Neutrophil (primary cell): ENCODE results near the gene GSTA1.
"Not testable (repeated sequence)": the region's sequence is repeated elsewhere in the genome, so short reads cannot be mapped to it uniquely, and the experiment has no call there.

Source experiments
- H3K27ac ChIP-seq: fragments of 200-600 bp; sonication (generic); 2 replicates; pipeline ENCODE4 v1.5.1; 2016; ENCODE audit warnings: mild to moderate bottlenecking, moderate library complexity
- H3K27me3 ChIP-seq: fragments of 200-600 bp; sonication (generic); 2 replicates; pipeline ENCODE4 v1.6.0; 2016; ENCODE audit warnings: mild to moderate bottlenecking
- H3K36me3 ChIP-seq: fragments of 200-600 bp; sonication (generic); 2 replicates; pipeline ENCODE4 v1.5.1; 2017
- H3K4me1 ChIP-seq, 2 experiments: fragments of 200-600 bp in 1 of 2; sonication (generic) in 1 of 2; 1 replicate in 1 of 2; 2 replicates in 1 of 2; pipeline versions ENCODE4 v1.5.1 to v1.6.1; 2013 to 2016; ENCODE audit warnings: low read depth in 1 of 2, low read length in 1 of 2, mild to moderate bottlenecking in 1 of 2, moderate library complexity in 1 of 2; ENCODE audit not compliant: control insufficient read depth in 1 of 2, insufficient read depth in 1 of 2
- H3K4me3 ChIP-seq, 2 experiments: fragments of 200-600 bp in 1 of 2; sonication (generic) in 1 of 2; 1 replicate in 1 of 2; 2 replicates in 1 of 2; pipeline ENCODE4 v1.5.1; 2013 to 2016; ENCODE audit warnings: low read depth in 1 of 2, low read length in 1 of 2, mild to moderate bottlenecking in 1 of 2, moderate library complexity in 1 of 2
- H3K9me3 ChIP-seq: fragments of 200-600 bp; sonication (generic); 2 replicates; pipeline ENCODE4 v1.5.1; 2016
- CTCF ChIP-seq: fragments of 200-600 bp; sonication (generic); IDR thresholded peaks from 2 replicates; pipeline ENCODE4 v1.5.1; 2016; ENCODE audit warnings: antibody characterized with exemption

The GSTA1 gene

DNA sequence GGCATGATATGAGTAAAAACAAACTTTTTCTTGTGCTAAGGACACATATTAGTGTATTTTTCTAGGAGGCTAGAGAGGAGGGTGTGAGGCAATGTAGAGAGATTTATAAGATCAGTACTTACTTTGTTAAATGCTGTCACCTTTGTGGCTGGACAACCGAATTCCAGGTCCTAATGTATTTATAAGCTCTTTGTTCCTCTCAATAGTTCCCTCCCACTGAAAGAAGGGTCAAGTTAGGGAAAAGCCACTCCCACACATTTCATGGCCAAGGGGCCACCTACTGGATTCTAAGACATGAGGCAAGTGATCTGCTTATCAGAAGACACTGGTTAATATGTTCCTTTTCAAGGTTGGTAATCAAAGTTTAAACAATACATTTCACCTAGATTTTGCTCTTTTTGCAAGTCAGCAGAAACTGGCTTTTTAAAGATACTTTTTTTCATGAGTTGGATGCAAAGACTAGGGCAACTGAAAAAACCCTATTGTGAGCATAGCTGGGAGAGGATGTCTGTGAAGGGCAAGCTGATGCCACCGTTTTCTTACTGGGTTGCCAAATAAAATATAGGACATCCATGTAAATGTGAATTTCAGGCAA, 40.2 kb downstream of the GSTA1 start, which contains the start of gene GSTA2:
TSS of gene GSTA2 (minus strand) at position 154 of the 595 bp plus-strand sequence. CDS start 5,528 bp downstream, outside the sequence.
- H3K27me3 ChIP-seq, H3K27ac ChIP-seq: not testable (repeated sequence)

DNA sequence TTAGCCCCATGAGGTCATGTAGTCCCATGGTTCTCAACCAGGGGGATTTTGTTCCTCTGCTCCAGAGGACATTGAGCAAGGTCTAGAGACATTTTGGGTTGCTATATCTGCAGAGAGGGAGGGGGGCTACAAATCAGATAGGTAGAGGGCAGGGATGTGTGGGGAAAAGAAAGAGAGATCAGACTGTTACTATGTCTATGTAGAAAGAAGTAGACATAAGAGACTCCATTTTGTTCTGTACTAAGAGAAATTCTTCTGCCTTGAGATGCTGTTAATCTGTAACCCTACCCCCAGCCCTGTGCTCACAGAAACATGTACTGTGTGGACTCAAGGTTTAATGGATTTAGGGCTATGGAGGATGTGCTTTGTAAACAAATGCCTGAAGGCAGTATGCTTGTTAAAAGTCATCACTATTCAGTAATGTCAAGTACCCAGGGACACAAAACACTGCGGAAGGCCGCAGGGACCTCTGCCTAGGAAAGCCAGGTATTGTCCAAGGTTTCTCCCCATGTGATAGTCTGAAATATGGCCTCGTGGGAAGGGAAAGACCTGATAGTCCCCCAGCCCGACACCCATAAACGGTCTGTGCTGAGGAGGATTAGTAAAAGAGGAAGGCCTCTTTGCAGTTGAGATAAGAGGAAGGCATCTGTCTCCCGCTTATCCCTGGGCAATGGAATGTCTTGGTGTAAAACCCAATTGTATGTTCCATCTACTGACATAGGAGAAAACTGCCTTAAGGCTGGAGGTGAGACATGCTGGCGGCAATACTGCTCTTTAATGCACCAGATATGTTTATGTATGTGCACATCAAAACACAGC, 41.7 kb downstream of the GSTA1 start:
- H3K27ac ChIP-seq, H3K27me3 ChIP-seq, H3K9me3 ChIP-seq, H3K4me1 ChIP-seq, H3K36me3 ChIP-seq, H3K4me3 ChIP-seq: not testable (repeated sequence)

More for the DNA sequence above, 40.2 kb downstream of the GSTA1 start, which contains the start of gene GSTA2:
- not testable (repeated sequence) for H3K4me3 ChIP-seq, H3K9me3 ChIP-seq, H3K36me3 ChIP-seq, H3K4me1 ChIP-seq

- no peak overlapping the region for H3K27ac ChIP-seq
These were observed 43.4 kb downstream of the GSTA1 start for GRCh38 chr6:52760105-52760765.

DNA sequence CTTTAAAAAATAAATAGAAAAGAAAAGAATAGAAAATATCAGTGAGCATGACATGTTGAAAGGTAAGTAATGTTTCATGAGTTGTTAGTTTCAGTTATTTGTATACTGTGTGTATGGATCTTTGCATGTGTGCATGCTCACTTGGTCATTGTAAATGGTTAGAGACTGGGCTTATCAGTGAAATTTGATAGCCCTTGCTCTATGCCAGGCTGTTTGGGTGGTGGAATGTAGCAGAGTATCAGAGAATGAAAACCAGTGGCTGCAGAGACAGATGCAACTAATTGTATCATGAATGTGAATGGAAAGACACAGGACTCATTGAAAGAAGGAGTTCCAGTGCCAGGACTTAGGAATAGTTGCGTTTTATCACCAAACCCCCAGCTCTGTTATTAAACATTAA, 44.5 kb downstream of the GSTA1 start:
- no peaks in the 10 kb centered on the region for H3K9me3 ChIP-seq

More at GRCh38 chr6:52760105-52760765, 43.4 kb downstream of the GSTA1 start:
- Histone ChIP-seq H3K9me3 (no peaks in the 10 kb centered on the region), H3K4me1 (no peaks in the 10 kb centered on the region), H3K36me3 (no peaks in the 10 kb centered on the region), H3K27me3 (no peaks in the 10 kb centered on the region), H3K4me3 (no peak overlapping the region)
- no peak for TF ChIP-seq CTCF

GRCh38 chr6:52757651-52758338, 45.8 kb downstream of the GSTA1 start:
- H3K4me1 ChIP-seq, H3K27me3 ChIP-seq, H3K27ac ChIP-seq, H3K9me3 ChIP-seq, H3K4me3 ChIP-seq, H3K36me3 ChIP-seq: not testable (repeated sequence)

More for the DNA sequence above, 44.5 kb downstream of the GSTA1 start:
- Histone ChIP-seq H3K27me3 (no peaks in the 10 kb centered on the region), H3K27ac (no peak overlapping the region), H3K36me3 (no peaks in the 10 kb centered on the region), H3K4me1 (no peaks in the 10 kb centered on the region), H3K4me3 (no peak overlapping the region)
- TF ChIP-seq CTCF: no peak

GRCh38 chr6:52754443-52754842, 49.2 kb downstream of the GSTA1 start:
- Histone ChIP-seq H3K27ac (no peak overlapping the region), H3K4me3 (no peak overlapping the region), H3K36me3 (no peaks in the 10 kb centered on the region), H3K27me3 (no peaks in the 10 kb centered on the region), H3K4me1 (no peaks in the 10 kb centered on the region), H3K9me3 (no peaks in the 10 kb centered on the region)
- TF ChIP-seq CTCF: no peak

DNA sequence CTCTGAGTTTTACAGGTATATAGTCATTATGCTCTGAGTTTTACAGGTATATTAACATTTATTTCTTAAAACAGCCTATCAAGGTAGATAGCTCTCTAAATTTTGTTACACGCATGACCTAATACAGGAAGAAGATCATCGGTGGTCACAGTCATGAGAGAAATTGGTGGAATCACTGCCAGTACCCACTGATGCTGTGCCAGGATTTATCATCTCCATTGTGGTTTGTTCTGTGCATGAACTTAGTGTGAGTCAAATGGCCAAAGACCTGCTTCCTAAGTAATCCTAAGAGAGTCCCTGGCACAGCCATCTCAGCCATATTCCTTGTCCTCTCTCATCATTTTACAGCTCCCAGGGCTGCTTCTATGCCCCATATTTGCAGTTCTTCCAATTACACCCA, 50.5 kb downstream of the GSTA1 start:
- H3K9me3 ChIP-seq, H3K36me3 ChIP-seq, H3K27ac ChIP-seq, H3K4me3 ChIP-seq, H3K4me1 ChIP-seq, H3K27me3 ChIP-seq: not testable (repeated sequence)
